ENCODE results near the gene MYH3.

GRCh38 chr17:10668775-10669174 lies 11.7 kb upstream of the MYH3 start:
- TF ChIP-seq CTCF (IDR thresholded peaks at IDR 0.05) (no peak), POLR2A (IDR thresholded peaks at IDR 0.05) (no peak)

All from right lobe of liver (tissue), 4 donors.